HepG2 (cell line): ENCODE data around the gene ARHGEF40. TPM values are rescaled to one million over a fixed set of nuclear protein-coding genes. Genes with fewer than 3 reads are reported as not detected.

ENCODE experiments used
- ATAC-seq: fragments of 200-7000 bp; cut with Tn5 transposase; 3 replicates; pipeline ENCODE4 v1.9.1; 2020; ENCODE audit warnings: mild to moderate bottlenecking, moderate library complexity
- BruUV-seq: library from RNA; stranded (reverse); fragments of 400-500 nt; replicated peaks from 2 replicates; lab custom pipeline; 2021; lab: Mats Ljungman, UMichigan
- CTCF ChIA-PET: fragments of 300-600 bp; formaldehyde crosslinking; extraction: SDS; loops from one replicate; lab custom pipeline; 2021; ENCODE audit warnings: low total read pairs, inconsistent platforms, low intra/inter-chr PET ratio; lab: Yijun Ruan, JAX
- POLR2A ChIA-PET: fragments of 350-600 bp; sonication (Branson Sonifier 250); formaldehyde crosslinking; loops from one replicate; lab custom pipeline; 2020; ENCODE audit warnings: antibody characterized with exemption, inconsistent platforms; lab: Yijun Ruan, JAX
- DNase-seq: peaks from one replicate; pipeline ENCODE4 v3.0.0-alpha.2; 2015; ENCODE audit warnings: low spot score
- FAIRE-seq: peaks from 3 replicates; lab custom pipeline; 2011; peaks lifted over from hg19 to GRCh38; lab: Jason Lieb, UNC
- H2AFZ ChIP-seq: one replicate; pipeline ENCODE4 v1.6.1; 2011; ENCODE audit warnings: low read length, inconsistent platforms
- H3K27ac ChIP-seq: fragments of 300-600 bp; 3 replicates; pipeline ENCODE4 v1.8.0; 2011; ENCODE audit warnings: mixed run types, mild to moderate bottlenecking, mixed read lengths, low read length, inconsistent platforms; ENCODE audit not compliant: insufficient read depth; ENCODE audit errors: extremely low read length
- H3K27me3 ChIP-seq, 2 experiments: fragments of 200-600 bp in 1 of 2; 2 replicates in 1 of 2; 3 replicates in 1 of 2; pipeline versions ENCODE4 v1.6.0 to v1.8.0; 2011; ENCODE audit warnings: low read length in 2 of 2, mild to moderate bottlenecking in 2 of 2, moderate library complexity in 2 of 2, inconsistent platforms in 1 of 2; ENCODE audit not compliant: insufficient read depth in 2 of 2, control insufficient read depth in 1 of 2
- H3K36me3 ChIP-seq, 2 experiments: fragments of 200-600 bp in 1 of 2; replicated peaks in 1 of 2; 2 replicates in 1 of 2; 3 replicates in 1 of 2; pipeline versions ENCODE4 v1.5.1 to v1.8.0; 2011; ENCODE audit warnings: low read length in 2 of 2, inconsistent platforms in 1 of 2; ENCODE audit not compliant: insufficient read depth in 2 of 2, control insufficient read depth in 1 of 2
- H3K4me1 ChIP-seq: 2 replicates; pipeline ENCODE4 v1.5.1; 2012; ENCODE audit warnings: low read length, inconsistent platforms; ENCODE audit not compliant: insufficient read depth
- H3K4me2 ChIP-seq: 2 replicates; pipeline ENCODE4 v1.6.0; 2011; ENCODE audit warnings: low read depth, low read length, inconsistent platforms
- H3K4me3 ChIP-seq, 3 experiments: fragments of 200-600 bp in 1 of 3; sonication (generic), shearing (Covaris generic) in 1 of 3; replicated peaks in 1 of 3; 2 replicates each; pipeline ENCODE4 v1.5.1; 2011 to 2016; ENCODE audit warnings: low read length in 3 of 3, inconsistent platforms in 2 of 3, low read depth in 2 of 3, mild to moderate bottlenecking in 2 of 3, control low read depth in 1 of 3, mixed read lengths in 1 of 3; ENCODE audit not compliant: insufficient read depth in 1 of 3
- H3K79me2 ChIP-seq: one replicate; pipeline ENCODE4 v1.6.1; 2011; ENCODE audit warnings: low read length, inconsistent platforms; ENCODE audit not compliant: insufficient read depth
- H3K9ac ChIP-seq: 2 replicates; pipeline ENCODE4 v1.6.0; 2011; ENCODE audit warnings: mild to moderate bottlenecking, low read depth, low read length, inconsistent platforms; ENCODE audit not compliant: insufficient read depth
- H3K9me3 ChIP-seq: 2 replicates; pipeline ENCODE4 v1.5.1; 2012; ENCODE audit warnings: mild to moderate bottlenecking, low read length
- H4K20me1 ChIP-seq: 2 replicates; pipeline ENCODE4 v1.6.0; 2011; ENCODE audit warnings: inconsistent platforms, mild to moderate bottlenecking, low read length, moderate library complexity; ENCODE audit not compliant: insufficient read depth
- AHR ChIP-seq: IDR thresholded peaks from 2 replicates; pipeline ENCODE4 v1.6.1; 2018; ENCODE audit warnings: missing genetic modification reagents, missing compliant biosample characterization
- EED ChIP-seq: sonication (generic); formaldehyde crosslinking; IDR thresholded peaks from 2 replicates; pipeline ENCODE4 v1.5.0; 2020; ENCODE audit warnings: mild to moderate bottlenecking, missing genetic modification reagents
- EP300 ChIP-seq, 3 experiments: sonication (generic) in 1 of 3; formaldehyde crosslinking in 1 of 3; IDR thresholded peaks; 2 replicates each; pipeline versions ENCODE4 v1.5.1 to v1.6.1; 2011 to 2020; ENCODE audit warnings: low read depth in 2 of 3, low read length in 2 of 3, borderline replicate concordance in 1 of 3, improper control_type of control experiment in 1 of 3, mild to moderate bottlenecking in 1 of 3, missing genetic modification reagents in 1 of 3, moderate library complexity in 1 of 3
- FOXA1 ChIP-seq, 2 experiments: fragments of 450-650 bp in 1 of 2; sonication (generic) in 1 of 2; formaldehyde crosslinking in 1 of 2; IDR thresholded peaks; 2 replicates each; pipeline versions ENCODE4 v1.4.0 to v1.6.1; 2016 to 2020; ENCODE audit warnings: missing genetic modification reagents in 1 of 2
- GATAD2A ChIP-seq: IDR thresholded peaks from 2 replicates; pipeline ENCODE4 v1.6.1; 2016
- KDM6A ChIP-seq: IDR thresholded peaks from 2 replicates; pipeline ENCODE4 v1.6.1; 2016; ENCODE audit warnings: low read depth
- KMT2A ChIP-seq: sonication (generic); formaldehyde crosslinking; IDR thresholded peaks from 2 replicates; pipeline ENCODE4 v1.4.0; 2020; ENCODE audit warnings: missing genetic modification reagents
- RAD51 ChIP-seq: fragments of 450-650 bp; IDR thresholded peaks from 2 replicates; pipeline ENCODE4 v1.6.1; 2016; ENCODE audit warnings: borderline replicate concordance
- SIN3B ChIP-seq: fragments of 150-350 bp; IDR thresholded peaks from 2 replicates; pipeline ENCODE4 v1.6.1; 2014; ENCODE audit warnings: low read length
- SMARCE1 ChIP-seq: fragments of 450-650 bp; IDR thresholded peaks from 2 replicates; pipeline ENCODE4 v1.6.1; 2017; ENCODE audit warnings: borderline replicate concordance
- SMC3 ChIP-seq: IDR thresholded peaks from 2 replicates; pipeline ENCODE4 v1.6.1; 2011; ENCODE audit warnings: low read length, improper control_type of control experiment
- TCF7L2 ChIP-seq: IDR thresholded peaks from 2 replicates; pipeline ENCODE4 v1.6.1; 2011; ENCODE audit warnings: mild to moderate bottlenecking, low read depth, low read length, moderate library complexity
- XRCC5 ChIP-seq: fragments of 200-400 bp; formaldehyde crosslinking; optimal IDR thresholded peaks from 2 replicates; pipeline ENCODE3; 2017; ENCODE audit warnings: mild to moderate bottlenecking, low read length
- ZFX ChIP-seq: sonication (generic); formaldehyde crosslinking; IDR thresholded peaks from 2 replicates; pipeline ENCODE4 v1.4.0; 2020; ENCODE audit warnings: mild to moderate bottlenecking, low read depth, missing genetic modification reagents, moderate library complexity
- ZNF432 ChIP-seq: sonication (generic); formaldehyde crosslinking; IDR thresholded peaks from 2 replicates; pipeline ENCODE4 v1.5.0; 2020; ENCODE audit warnings: missing genetic modification reagents, mild to moderate bottlenecking, borderline replicate concordance
- ZNF678 ChIP-seq: sonication (generic); formaldehyde crosslinking; IDR thresholded peaks from 2 replicates; pipeline ENCODE4 v1.4.0; 2020; ENCODE audit warnings: mild to moderate bottlenecking, missing genetic modification reagents
- WGBS: methylation state at CpG from one replicate; pipeline ENCODE4 v1.1.6; 2017; ENCODE audit warnings: low lambda C conversion rate; 5-methylcytosine and 5-hydroxymethylcytosine counted together
- in situ Hi-C: cut with HindIII; loops from 2 replicates; pipeline ENCODE4 v1.10.0; 2017; ENCODE audit warnings: low pct_unique_long_range_greater_than_20kb; ENCODE audit not compliant: extremely low pct_ligation_motif_present
- intact Hi-C: fragments of 100-400 bp; cut with micrococcal nuclease; formaldehyde crosslinking; loops from one replicate; pipeline ENCODE4 v1.10.0; 2022; ENCODE audit not compliant: unreplicated experiment
- polyA plus RNA-seq, 8 experiments: library from polyadenylated mRNA; depleted of rRNA in 3 of 8; stranded (reverse) in 7 of 8; unstranded in 1 of 8; fragments of >200 nt; fragmentation: Illumina TruSeq in 4 of 8; extraction: Trizol in 4 of 8; gene quantifications; 2 replicates each; pipeline versions ENCODE4 v1.2.1 to v1.2.3, GENCODE V29; 2011 to 2016; ENCODE audit warnings: low read depth in 4 of 8, missing spikeins in 1 of 8, mixed read lengths in 1 of 8; ENCODE audit not compliant: insufficient read depth in 1 of 8
- total RNA-seq, 5 experiments: library from RNA; depleted of rRNA; stranded (reverse); fragments of >200 nt; fragmentation: Illumina TruSeq; extraction: Trizol; gene quantifications; 2 replicates each; pipeline ENCODE4 v1.2.3, GENCODE V29; 2016; ENCODE audit warnings: low read depth in 1 of 5

ARHGEF40 gene
- total and polyA plus RNA-seq, 2 of the 13 experiments (the other 11 are each of a cell fraction or from before 2014, with no cell fraction given) = 28.1 to 78.1 TPM

DNA sequence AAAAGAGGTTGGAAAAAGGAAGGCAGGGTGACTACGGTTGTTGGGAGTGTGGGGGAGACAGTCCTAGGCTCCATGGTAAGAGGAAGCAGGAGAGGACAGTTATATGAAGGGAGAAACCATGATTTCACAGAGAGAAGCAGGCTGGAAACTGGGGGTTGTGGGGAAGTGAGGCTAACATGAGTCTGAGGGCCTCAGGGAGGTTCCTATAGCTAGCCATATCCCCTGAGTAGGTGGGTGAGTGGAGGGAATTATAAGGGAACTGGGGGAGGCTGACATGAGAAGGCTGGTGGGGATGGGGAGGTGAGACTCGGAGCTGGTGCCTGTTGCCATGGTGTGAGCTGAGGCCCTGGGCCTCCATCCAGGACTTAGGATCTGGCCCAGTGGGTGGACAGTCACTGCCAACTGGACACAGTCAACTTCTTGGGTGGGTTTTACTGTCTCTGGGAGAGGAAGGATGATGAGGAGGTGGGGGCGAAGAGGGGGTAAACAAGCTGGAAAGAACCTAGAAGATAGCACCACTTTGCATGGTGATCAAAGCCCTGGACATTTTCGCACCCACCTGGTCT, 36.9 kb upstream of the ARHGEF40 start:
- Histone ChIP-seq H3K4me1 (peaks cover 20% of the 10 kb centered on the region), H3K27me3 (no peaks in the 10 kb centered on the region; a peak in 1 of 5 replicates), H3K36me3 (no peaks in the 10 kb centered on the region), H3K9me3 (no peaks in the 10 kb centered on the region), H3K79me2 (no peaks in the 10 kb centered on the region), H3K4me2 (no peak overlapping the region)
- CTCF ChIA-PET = no interaction called here
- POLR2A ChIA-PET = interaction anchor here (1.3 kb wide), 1 partner anchor 8 kb away, joined by 4 read pairs; the partner anchor contains the start of gene NDRG2
- BruUV-seq = no TSS peak
- DNase-seq (no peak), ATAC-seq (no peak)
- in situ Hi-C loops = no loop called here
- intact Hi-C loops = no loop called here
- no peak for TF ChIP-seq KDM6A
- TF ChIP-seq ZNF432 (CRISPR knock-in tag) = no peak
- TF ChIP-seq TCF7L2 = no peak
- no peak for TF ChIP-seq ZNF678 (CRISPR knock-in tag)
- no peak for TF ChIP-seq SIN3B
- no peak for TF ChIP-seq XRCC5
- TF ChIP-seq EED (CRISPR knock-in tag) = no peak
- no peak for TF ChIP-seq RAD51
- no peak for TF ChIP-seq SMARCE1
- TF ChIP-seq FOXA1 (IDR thresholded peaks at IDR 0.05) = no peak
- TF ChIP-seq FOXA1 (CRISPR knock-in tag; IDR thresholded peaks at IDR 0.05) = no peak
- TF ChIP-seq KMT2A (CRISPR knock-in tag) = no peak
- TF ChIP-seq AHR (CRISPR knock-in tag) = no peak
- no peak for TF ChIP-seq GATAD2A (CRISPR knock-in tag)
- no peak for TF ChIP-seq ZFX (CRISPR knock-in tag)
- TF ChIP-seq SMC3 = no peak
- TF ChIP-seq EP300 (IDR thresholded peaks at IDR 0.05; ENCODE audit: low read depth in 2 of 2, low read length in 2 of 2) = no peak
- TF ChIP-seq EP300 (CRISPR knock-in tag; IDR thresholded peaks at IDR 0.05; ENCODE audit: borderline replicate concordance) = no peak
- TF ChIP-seq, all 625 proteins: peak for 0
- no peaks in the 10 kb centered on the region for H4K20me1 ChIP-seq
- H3K4me3 ChIP-seq = no peak overlapping the region
- WGBS = 77% methylated on average over 4 of the region's 4 CpGs
- no peak overlapping the region for H3K27ac ChIP-seq
- no peak overlapping the region for H3K9ac ChIP-seq
- FAIRE-seq = no peak
- no peak overlapping the region for H2AFZ ChIP-seq
